GM19351 (cell line): Measurements from ENCODE around the gene OR5M10.
"Not testable (repeated sequence)": the region's sequence is repeated elsewhere in the genome, so short reads cannot be mapped to it uniquely, and the experiment has no call there.

ENCODE experiments used
- ATAC-seq: cut with Tn5 transposase; IDR thresholded peaks from one replicate; pipeline ENCODE4 v1.9.1; 2021; ENCODE audit warnings: mild to moderate bottlenecking, moderate library complexity; ENCODE audit not compliant: unreplicated experiment

The OR5M10 gene

GRCh38 chr11:56577621-56578020, at the start of gene OR5M10:
OR5M10 (minus strand) TSS chr11:56577721; CDS start chr11:56577721, 0 bp downstream.
- no peak for ATAC-seq

DNA sequence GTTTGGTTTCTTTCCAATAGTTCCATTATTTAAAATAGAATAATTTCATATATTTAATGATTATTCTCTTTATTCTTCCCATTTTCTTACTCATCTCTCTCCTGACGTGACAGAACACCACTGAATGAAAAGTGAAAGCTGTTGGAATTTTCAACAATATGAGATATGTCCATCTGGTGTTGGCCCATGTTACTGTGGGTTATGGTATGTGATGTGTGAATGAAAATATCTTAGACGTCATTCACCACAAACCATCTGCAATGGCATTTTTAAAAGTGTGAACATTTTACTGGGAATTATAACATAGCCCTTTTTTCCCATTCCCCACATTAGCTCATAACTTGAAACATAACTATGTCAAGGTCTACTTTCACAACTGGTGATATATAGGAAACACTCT, 48.4 kb upstream of the OR5M10 start:
- ATAC-seq = no peak

DNA sequence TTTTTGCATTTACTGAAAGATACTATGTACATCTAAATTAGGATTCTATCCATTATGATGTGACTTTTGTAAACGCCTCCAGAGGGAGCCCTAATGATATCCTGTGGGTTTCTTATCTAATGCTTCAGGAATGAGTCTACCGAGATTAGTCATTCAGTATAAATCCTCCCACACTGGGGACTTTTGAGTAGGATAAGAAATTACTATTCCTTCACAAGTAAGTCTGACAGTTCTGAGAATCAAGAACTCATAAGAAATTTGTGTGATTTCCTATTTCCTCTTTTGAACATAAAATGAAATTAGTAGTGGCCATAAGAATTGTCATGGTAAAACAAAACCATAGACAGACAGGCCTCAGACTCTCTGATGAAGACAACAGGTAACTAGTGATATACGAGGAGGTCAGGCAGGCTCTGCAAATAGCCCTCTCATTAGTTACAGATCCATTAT, 47.2 kb upstream of the OR5M10 start:
- no peak for ATAC-seq

DNA sequence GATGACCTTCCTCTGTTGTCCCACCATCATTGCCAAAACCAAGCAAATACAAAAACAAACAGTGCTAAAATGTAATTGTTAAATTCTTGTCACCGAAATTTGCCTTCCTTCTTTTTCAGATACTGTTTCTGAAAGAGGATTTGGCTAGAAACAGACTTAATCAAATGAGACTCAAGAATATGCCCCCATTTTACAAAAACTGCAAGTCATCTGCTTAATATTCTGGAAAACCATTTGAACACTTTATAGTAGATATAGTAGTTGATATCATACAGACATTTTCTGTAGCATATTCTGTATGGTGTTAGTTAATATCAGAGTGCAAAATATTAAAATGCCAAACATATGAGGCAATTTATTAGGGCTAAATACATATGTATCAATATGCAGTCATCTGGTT, 33.7 kb upstream of the OR5M10 start:
- ATAC-seq = no peak

DNA sequence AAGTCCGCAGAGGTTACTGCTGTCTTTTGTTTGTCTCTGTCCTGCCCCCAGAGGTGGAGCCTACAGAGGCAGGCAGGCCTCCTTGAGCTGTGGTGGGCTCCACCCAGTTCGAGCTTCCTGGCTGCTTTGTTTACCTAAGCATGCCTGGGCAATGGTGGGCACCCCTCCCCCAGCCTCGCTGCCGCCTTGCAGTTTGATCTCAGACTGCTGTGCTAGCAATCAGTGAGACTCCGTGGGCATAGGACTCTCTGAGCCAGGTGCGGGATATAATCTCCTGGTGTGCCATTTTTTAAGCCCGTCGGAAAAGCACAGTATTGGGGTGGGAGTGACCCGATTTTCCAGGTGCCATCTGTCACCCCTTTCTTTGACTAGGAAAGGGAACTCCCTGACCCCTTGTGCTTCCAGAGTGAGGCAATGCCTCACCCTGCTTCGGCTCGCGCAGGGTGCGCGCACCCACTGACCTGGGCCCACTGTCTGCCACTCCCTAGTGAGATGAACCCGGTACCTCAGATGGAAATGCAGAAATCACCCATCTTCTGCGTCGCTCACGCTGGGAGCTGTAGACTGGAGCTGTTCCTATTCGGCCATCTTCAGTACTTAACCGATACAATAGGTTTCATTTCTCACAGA, 14.7 kb upstream of the OR5M10 start:
- ATAC-seq = not testable (repeated sequence)

GRCh38 chr11:56558574-56558973, 18.9 kb downstream of the OR5M10 start:
- ATAC-seq = no peak

- ATAC-seq = not testable (repeated sequence)
Observed at GRCh38 chr11:56554691-56555090, 22.8 kb downstream of the OR5M10 start.

DNA sequence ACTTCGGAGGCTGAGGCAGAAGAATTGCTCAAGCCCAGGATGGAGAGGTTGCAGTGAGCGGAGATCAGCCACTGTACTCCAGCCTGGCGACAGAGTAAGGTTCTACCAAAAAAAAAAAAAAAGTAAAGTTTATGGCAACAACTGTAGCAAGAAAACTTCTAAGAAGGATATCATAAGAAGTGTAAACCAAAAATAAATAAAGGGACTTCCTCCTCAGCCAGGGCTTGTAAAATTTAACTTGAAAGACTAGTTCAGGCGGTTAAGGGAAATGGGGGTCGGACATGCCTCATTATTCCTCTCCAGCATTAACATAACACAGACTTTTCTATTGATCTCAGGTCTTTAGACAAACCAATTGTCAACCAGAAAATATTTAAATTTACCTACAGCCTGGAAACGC, 32.0 kb downstream of the OR5M10 start:
- no peak for ATAC-seq

DNA sequence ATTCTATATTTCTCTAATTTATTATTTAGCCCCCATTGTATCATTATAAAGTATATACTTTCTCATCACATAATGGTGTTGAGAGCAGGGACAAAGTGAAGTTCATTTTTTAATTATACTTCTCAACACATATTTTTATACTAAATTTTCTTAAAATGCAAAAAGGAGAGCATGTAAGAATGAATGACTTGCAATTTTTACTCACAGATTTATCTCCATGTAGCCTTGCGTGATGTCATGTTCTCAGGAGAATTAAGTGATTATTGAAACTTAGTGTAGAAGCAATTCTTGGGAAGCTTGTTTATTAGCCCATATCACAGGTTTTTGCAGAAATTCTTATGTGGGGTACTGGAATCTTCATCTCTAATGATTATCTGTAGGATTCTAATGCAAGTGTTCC, 33.8 kb downstream of the OR5M10 start:
- ATAC-seq = no peak

GRCh38 chr11:56543157-56543556, 34.4 kb downstream of the OR5M10 start, which contains the start of gene OR5M11:
OR5M11 (minus strand) TSS chr11:56543257; CDS start chr11:56543257, 0 bp downstream.
- ATAC-seq = no peak

DNA sequence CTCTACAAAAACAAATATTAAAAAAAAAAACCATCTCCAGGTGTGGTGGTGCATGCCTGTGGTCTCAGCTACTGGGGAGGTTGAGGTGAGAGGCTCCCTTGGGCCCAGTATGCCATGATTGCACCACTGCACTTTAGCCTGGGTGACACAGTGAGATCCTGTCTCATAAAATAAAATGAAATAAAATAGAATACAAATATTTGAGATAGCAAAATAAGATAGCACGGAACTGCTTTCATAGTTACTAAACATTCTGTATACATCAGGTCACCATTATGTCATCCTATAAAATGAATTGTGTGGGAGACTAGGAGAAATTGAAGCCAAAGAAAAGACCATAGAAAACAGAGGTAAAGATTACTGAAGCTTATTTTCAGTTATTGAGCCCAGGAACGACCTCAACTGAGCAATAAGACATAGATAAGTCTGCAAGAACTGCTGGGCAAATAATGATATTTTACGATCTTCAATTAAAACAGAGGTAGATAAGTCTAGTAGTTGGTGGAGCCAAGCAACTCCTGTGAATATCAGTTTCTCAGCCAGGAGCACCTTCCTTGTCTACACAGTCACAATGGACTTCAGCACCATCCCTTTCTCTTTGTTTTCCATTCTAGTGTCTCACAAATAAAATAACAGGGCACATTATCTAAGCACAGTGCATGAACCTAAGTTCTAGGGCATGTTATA, 44.3 kb downstream of the OR5M10 start:
- ATAC-seq = no peak

DNA sequence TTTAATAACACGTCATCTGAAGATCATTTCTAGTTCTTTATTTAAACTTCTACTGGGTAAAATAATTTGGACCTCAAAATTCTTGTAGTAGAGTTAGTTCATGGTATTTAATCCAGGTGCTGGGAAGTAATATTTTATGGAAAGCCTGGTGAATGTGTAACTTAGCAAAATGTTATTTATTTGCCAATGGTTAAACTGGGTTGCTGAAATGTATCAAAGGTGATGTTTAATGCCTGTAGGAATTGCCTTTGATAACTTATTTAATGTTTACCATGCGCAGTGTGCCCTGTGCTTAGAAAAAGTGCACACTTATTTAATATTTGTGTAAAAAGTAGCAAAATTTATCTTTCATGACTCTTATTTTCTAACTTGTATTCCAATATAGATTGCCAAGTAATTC, 45.7 kb downstream of the OR5M10 start:
- no peak for ATAC-seq
